NCI-H226 (cell line): Measurements from ENCODE around the gene RSPO3.
"Not testable (repeated sequence)": the region's sequence is repeated elsewhere in the genome, so short reads cannot be mapped to it uniquely, and the experiment has no call there.

Source experiments
- DNase-seq: peaks from one replicate; pipeline ENCODE4 v3.0.0-alpha.2; 2015

The RSPO3 gene

DNA sequence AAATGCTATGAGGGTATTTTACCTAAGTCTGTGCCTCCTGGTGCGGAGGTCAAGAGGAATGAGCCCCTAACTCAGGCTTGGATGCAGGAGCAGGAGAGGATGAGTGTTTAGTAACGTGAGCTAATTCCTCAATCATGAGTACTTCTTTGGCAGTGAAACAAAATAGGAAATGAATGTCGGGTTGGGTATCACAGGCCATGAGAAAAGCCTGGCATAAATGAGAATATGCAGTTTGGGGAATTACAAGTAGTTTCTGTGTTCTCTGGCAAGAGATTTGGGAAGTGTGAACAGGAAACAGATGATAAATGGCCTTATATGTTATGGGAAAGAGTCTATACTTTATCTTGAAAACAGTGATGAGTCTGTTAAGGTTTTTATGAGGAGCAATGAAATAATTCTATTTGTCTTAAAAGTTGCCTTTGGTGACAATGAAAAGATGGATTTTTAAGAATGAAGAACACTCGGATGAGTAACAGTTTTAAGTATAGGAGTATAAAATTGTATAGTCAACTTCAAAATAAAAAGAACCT lies 89.2 kb downstream of the RSPO3 start:
- peak; percentile 68 for DNase-seq

DNA sequence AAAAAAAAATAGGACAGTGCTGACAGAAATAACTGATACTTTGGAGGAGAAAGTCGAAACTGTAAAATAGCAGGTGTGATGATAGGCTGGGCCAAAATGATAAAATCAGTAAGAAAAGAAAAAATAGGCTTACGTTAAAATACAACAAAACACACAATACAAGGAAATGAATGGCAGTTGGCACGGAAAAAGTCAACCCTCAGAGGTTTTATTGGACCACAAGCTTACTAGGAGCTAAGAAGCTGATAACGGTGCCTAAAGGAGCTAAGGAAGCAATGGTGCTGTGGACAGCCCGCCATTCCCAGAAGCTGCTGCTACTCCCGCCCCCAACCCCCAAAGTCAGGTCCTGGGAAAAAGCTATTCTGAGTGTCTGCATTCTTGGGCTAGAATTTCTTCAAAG lies 92.3 kb downstream of the RSPO3 start:
- DNase-seq: no peak

DNA sequence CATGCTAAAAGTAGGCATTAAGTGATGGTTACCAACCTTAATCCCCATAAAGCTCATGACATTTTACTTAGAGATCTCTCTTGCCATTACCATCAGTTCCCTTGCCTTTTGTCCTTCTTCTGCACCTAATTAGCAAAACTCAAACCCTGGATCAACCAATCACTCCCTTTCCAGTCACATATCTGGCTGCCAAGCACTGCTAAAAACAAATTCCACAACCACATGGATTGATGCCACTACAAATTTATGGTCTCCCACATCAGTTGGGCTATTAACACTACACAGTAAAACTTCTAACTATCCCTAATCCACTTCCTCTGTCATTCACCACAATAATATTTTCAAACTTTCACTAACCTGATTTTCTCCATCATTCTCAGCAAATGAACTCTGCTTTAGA lies 93.9 kb downstream of the RSPO3 start:
- no peak for DNase-seq

DNA sequence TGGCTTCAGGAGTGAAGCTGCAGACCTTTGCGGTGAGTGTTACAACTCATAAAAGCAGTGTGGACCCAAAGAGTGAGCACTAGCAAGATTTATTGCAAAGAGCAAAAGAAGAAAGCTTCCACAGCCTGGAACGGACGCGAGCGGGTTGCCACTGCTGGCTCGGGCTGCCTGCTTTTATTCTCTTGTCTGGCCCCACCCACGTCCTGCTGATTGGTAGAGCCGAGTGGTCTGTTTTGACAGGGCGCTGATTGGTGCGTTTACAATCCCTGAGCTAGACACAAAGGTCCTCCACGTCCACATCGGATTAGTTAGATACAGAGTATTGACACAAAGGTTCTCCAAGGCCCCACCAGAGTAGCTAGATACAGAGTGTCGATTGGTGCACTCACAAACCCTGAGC lies 95.6 kb downstream of the RSPO3 start:
- DNase-seq: not testable (repeated sequence)

DNA sequence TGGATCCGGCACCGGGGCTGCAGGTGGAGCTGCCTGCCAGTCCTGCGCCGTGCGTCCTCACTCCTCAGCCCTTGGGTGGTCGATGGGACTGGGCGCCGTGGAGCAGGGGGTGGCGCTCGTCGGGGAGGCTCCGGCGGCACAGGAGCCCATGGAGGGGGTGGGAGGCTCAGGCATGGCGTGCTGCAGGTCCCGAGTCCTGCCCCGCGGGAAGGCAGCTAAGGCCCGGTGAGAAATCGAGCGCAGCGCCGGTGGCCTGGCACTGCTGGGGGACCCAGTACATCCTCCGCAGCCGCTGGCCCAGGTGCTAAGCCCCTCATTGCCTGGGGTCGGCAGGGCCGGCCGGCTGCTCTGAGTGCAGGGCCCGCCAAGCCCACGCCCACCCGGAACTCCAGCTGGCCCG lies 96.1 kb downstream of the RSPO3 start:
- not testable (repeated sequence) for DNase-seq

DNA sequence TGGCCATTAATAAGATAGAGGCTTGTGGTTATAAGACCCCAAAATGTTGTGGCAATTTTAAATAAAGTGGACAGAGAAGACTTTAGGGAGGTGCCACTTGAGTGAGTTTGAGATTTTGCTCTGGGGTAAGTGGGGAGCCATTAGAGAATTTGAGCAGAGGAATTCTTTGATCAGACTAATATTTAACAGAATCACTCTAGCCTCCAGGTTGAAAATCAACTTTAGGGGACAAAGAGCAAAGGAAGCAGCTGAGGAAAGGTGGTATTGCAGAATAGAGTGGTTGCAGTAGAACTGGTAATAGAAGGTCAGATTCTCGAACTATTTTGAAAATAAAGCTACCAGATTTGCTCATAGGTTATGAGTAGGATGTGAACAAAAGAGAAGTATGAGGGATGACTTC lies 97.5 kb downstream of the RSPO3 start:
- DNase-seq: no peak

DNA sequence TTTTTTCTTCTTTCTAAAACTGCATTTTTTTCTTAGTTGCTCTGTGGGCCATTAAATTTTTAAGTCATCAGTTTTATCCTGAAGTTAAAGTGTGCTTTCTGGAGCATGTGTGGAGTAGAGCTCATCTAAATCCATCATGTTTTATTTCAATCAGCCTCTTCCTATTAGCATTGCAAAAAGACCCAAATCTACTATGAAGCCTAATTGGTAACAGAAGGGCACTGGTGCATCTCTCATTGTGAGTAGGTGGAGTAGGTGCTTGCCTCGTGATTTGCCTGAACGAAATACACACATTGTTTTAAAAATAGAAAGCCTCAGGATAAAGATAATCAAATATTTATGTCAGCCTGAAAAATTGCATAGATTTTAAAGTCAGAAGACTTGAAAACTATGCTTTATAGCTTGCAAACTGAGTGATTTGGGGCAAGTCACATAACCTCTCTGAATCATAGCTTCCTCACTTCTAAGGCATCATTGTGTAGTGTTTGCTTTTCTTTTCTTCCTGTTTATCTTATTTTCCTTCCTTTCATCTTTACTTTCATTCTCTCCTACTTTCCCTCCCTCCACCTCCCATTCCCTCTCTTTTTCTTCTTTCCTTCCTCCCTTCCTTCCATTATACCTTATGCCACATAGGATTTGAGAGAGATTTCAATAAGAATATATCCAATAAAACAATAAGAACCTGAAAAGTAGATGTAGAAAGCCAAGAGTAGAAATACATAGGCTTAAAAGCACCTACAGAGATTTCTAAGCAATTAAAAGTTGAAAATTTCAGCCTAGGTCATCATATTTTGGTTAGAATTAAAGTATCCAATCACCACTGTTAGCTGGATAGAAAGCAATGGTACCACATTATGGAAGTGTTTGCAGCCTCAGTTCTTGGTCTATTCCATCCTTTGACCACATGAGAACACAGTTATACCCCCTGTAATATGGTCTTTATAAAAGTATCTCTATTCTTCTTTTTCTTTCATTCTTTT lies 98.6 kb downstream of the RSPO3 start:
- no peak for DNase-seq

DNA sequence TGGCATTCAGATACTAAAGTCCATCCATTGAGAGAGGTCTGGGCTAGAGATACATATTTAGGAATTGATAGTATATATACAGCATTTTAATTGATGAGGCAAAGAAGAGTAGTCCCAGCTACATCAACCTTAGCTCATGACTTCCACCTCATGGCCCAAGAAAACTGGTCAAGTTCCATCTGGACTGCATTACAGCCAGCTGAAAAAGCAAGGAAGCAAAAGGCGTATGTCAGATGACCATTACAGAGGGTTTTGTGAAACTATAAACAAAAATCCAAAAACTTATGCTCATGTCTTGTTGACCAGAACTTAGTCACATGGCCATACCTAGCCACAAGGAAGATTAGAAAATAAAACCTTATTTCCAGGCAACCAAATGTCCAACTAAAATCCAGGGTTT lies 101.4 kb downstream of the RSPO3 start:
- no peak for DNase-seq

DNA sequence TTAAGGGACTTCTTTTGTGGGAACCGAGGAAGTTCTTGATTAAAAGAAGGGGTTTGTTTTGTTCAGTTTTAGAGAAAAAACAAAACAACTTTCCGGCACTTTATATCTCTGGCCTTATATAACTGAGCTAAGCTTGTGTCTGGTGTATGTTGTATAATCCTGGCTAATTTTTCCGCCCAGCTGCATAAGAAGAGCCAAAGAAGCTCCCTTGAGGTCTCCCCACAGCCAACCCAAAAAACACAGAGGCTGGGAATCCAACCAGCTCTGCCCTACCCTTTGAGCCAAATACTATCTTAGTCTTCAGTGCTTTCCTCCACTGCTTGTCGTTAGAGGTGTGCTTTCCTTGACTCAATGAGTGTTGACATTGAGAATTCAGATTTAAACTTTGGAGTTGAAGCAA lies 102.7 kb downstream of the RSPO3 start:
- no peak for DNase-seq

DNA sequence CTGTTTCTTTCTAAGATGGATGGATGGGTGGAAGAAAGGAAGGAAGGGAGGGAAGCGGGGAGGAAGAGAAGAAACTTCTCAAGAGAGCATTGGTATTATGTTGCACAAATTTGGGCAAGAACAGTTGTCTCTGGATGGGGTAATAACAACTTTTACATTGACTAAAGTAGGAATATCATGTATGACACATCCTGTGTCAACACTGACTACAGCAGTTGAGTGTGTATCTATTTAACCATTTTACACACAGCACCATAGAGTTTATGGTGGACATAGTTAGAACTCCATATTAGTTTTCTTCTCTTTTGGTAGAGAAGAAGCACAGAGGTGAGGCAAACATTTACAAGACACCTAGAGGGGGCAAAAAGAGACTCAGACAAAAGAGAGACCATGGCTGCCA lies 103.9 kb downstream of the RSPO3 start:
- DNase-seq: no peak

DNA sequence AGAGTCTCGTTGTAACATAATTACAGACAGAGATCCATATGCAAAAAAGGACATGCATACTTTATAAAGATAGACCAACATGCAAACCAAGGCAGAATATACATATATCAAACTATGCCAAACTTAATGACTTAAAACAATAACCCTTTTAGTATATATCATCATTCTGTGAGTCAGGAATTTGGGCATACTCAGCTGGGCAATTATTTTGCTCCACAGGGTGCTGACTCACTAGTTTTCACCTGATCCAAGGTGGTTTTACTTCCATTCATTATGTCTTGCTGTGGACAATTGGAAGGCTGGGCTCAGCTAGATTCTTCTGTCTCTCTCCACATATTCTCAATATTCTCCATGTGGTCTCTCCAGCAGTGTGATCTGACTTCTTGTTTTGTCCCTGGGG lies 107.0 kb downstream of the RSPO3 start:
- DNase-seq: no peak

DNA sequence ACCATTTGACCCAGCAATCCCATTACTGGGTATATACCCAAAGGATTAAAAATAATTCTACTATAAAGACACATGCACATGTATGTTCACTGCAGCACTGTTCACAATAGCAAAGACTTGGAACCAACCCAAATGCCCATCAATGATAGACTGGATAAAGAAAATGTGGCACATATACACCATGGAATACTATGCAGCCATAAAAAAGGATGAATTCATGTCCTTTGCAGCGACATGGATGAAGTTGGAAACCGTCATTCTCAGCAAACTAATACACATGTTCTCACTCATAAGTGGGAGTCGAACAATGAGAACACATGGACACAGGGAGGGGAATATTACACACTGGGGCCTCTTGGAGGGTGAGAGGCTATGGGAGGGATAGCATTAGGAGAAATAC lies 115.3 kb downstream of the RSPO3 start:
- DNase-seq: not testable (repeated sequence)

DNA sequence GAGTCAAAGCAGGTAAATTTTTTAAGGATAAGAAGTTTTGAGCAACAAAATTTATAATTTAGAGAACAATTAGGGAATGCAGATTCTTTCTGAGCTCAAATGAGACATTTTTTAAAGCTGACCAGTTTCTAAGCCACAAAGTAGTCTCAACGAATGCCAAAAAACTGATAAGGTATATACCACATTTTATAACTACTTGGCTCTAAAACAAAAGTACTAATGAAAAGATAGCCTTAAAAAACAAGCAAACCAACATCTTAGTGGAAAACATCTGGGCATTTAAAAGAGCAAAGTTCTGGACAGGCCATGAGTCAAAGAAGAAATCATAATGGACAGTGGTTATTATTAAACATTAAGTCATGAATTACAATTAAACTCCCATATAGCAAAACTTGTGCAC lies 125.0 kb downstream of the RSPO3 start:
- no peak for DNase-seq
